Neural progenitor cell (in vitro differentiated cells): ENCODE data around the gene CDH12. TPM values are rescaled to one million over a fixed set of nuclear protein-coding genes. Genes with fewer than 3 reads are reported as not detected.
"Not testable (repeated sequence)": the region's sequence is repeated elsewhere in the genome, so short reads cannot be mapped to it uniquely, and the experiment has no call there.

Experiments used
- DNase-seq: peaks from one replicate; pipeline ENCODE4 v3.0.0-alpha.2; 2016; ENCODE audit warnings: low spot score
- H2AFZ ChIP-seq: fragments of 200-600 bp; sonication (generic); replicated peaks from 2 replicates; pipeline ENCODE4 v1.6.1; 2016; ENCODE audit warnings: antibody characterized with exemption
- H3F3A ChIP-seq: fragments of 200-600 bp; sonication (generic); 2 replicates; pipeline ENCODE4 v1.6.1; 2016; ENCODE audit warnings: antibody characterized with exemption, low read depth
- H3K27ac ChIP-seq: fragments of 200-600 bp; sonication (generic); 2 replicates; pipeline ENCODE4 v1.5.1; 2016; ENCODE audit warnings: mild to moderate bottlenecking
- H3K27me3 ChIP-seq: fragments of 200-600 bp; sonication (generic); 2 replicates; pipeline ENCODE4 v1.6.1; 2016; ENCODE audit warnings: mild to moderate bottlenecking, moderate library complexity
- H3K36me3 ChIP-seq: fragments of 200-600 bp; sonication (generic); 2 replicates; pipeline ENCODE4 v1.5.1; 2016
- H3K4me1 ChIP-seq: fragments of 200-600 bp; sonication (generic); 2 replicates; pipeline ENCODE4 v1.6.1; 2016; ENCODE audit warnings: mixed run types
- H3K4me2 ChIP-seq: fragments of 200-600 bp; sonication (generic); 2 replicates; pipeline ENCODE4 v1.6.1; 2016
- H3K4me3 ChIP-seq: fragments of 200-600 bp; sonication (generic); 2 replicates; pipeline ENCODE4 v1.5.1; 2016
- H3K79me2 ChIP-seq: fragments of 200-600 bp; sonication (generic); 2 replicates; pipeline ENCODE4 v1.6.1; 2016; ENCODE audit warnings: low read depth
- H3K9ac ChIP-seq: fragments of 200-600 bp; sonication (generic); 2 replicates; pipeline ENCODE4 v1.6.1; 2016
- H3K9me3 ChIP-seq: fragments of 200-600 bp; sonication (generic); 2 replicates; pipeline ENCODE4 v1.5.1; 2016; ENCODE audit warnings: low read depth
- H4K20me1 ChIP-seq: fragments of 200-600 bp; sonication (generic); 2 replicates; pipeline ENCODE4 v1.6.1; 2016; ENCODE audit warnings: low read depth
- H3K27ac Mint-ChIP-seq: 3 replicates; pipeline ENCODE4 v1.8.0; 2021; ENCODE audit warnings: mixed read lengths
- H3K27me3 Mint-ChIP-seq: 2 replicates; pipeline ENCODE4 v1.8.0; 2022; ENCODE audit warnings: low read depth, mild to moderate bottlenecking, inconsistent platforms, moderate library complexity, mixed read lengths; ENCODE audit not compliant: insufficient read depth
- H3K36me3 Mint-ChIP-seq: 3 replicates; pipeline ENCODE4 v1.8.0; 2021; ENCODE audit warnings: mixed read lengths
- H3K4me1 Mint-ChIP-seq: 3 replicates; pipeline ENCODE4 v1.8.0; 2021; ENCODE audit warnings: mixed read lengths
- H3K4me3 Mint-ChIP-seq: 3 replicates; pipeline ENCODE4 v1.8.0; 2021; ENCODE audit warnings: mild to moderate bottlenecking, moderate library complexity, mixed read lengths
- H3K9me3 Mint-ChIP-seq: 3 replicates; pipeline ENCODE4 v1.8.0; 2020; ENCODE audit warnings: mixed read lengths
- CTCF ChIP-seq: fragments of 200-600 bp; sonication (generic); IDR thresholded peaks from 2 replicates; pipeline ENCODE4 v1.5.1; 2017; ENCODE audit warnings: antibody characterized with exemption, mild to moderate bottlenecking
- EZH2 ChIP-seq: fragments of 200-600 bp; sonication (generic); IDR thresholded peaks from 2 replicates; pipeline ENCODE4 v1.6.1; 2017; ENCODE audit warnings: antibody characterized with exemption, mild to moderate bottlenecking, moderate library complexity
- EZH2phosphoT487 ChIP-seq: fragments of 200-600 bp; sonication (generic); IDR thresholded peaks from 2 replicates; pipeline ENCODE4 v1.6.1; 2017; ENCODE audit warnings: antibody characterized with exemption
- total RNA-seq: library from RNA; depleted of rRNA; stranded (reverse); fragments of >200 nt; gene quantifications from 2 replicates; pipeline ENCODE4 v1.2.3, GENCODE V29; 2015; ENCODE audit warnings: low replicate concordance

The CDH12 gene
- total RNA-seq, 1 donor from 2014 or later = not detected

- no peaks in the 10 kb centered on the region for H3K79me2 ChIP-seq
- H3K4me3 ChIP-seq = no peak overlapping the region
- no peak for DNase-seq
- Mint-ChIP-seq H3K27me3 (peaks cover under 1% of the 10 kb centered on the region), H3K27ac (no peak overlapping the region), H3K9me3 (no peaks in the 10 kb centered on the region), H3K36me3 (no peaks in the 10 kb centered on the region), H3K4me1 (no peaks in the 10 kb centered on the region), H3K4me3 (no peak overlapping the region)
- H3F3A ChIP-seq = no peaks in the 10 kb centered on the region
- no peak overlapping the region for H3K9ac ChIP-seq
- no peak overlapping the region for H3K4me2 ChIP-seq
- H2AFZ ChIP-seq = no peak overlapping the region
- H3K9me3 ChIP-seq = no peaks in the 10 kb centered on the region
- H3K27me3 ChIP-seq = no peaks in the 10 kb centered on the region
- no peaks in the 10 kb centered on the region for H4K20me1 ChIP-seq
- TF ChIP-seq EZH2 (no peak), CTCF (no peak), EZH2phosphoT487 (no peak)
- H3K36me3 ChIP-seq = no peaks in the 10 kb centered on the region
- H3K27ac ChIP-seq = no peak overlapping the region
- no peaks in the 10 kb centered on the region for H3K4me1 ChIP-seq
Observed at GRCh38 chr5:22776285-22776684, 76.9 kb downstream of the CDH12 start.

GRCh38 chr5:22774214-22774613 lies 78.9 kb downstream of the CDH12 start:
- H3K36me3 ChIP-seq, H3K4me3 Mint-ChIP-seq, H3K4me1 Mint-ChIP-seq, H4K20me1 ChIP-seq, H3K36me3 Mint-ChIP-seq, H3K27me3 Mint-ChIP-seq, DNase-seq, H2AFZ ChIP-seq, H3K4me2 ChIP-seq, H3K27me3 ChIP-seq, H3K4me3 ChIP-seq, H3K9ac ChIP-seq, H3K27ac ChIP-seq, H3K4me1 ChIP-seq, H3F3A ChIP-seq, H3K9me3 ChIP-seq, H3K27ac Mint-ChIP-seq, H3K9me3 Mint-ChIP-seq, H3K79me2 ChIP-seq: not testable (repeated sequence)

- Mint-ChIP-seq H3K27me3 (no peaks in the 10 kb centered on the region), H3K4me1 (no peaks in the 10 kb centered on the region), H3K36me3 (no peaks in the 10 kb centered on the region), H3K9me3 (no peaks in the 10 kb centered on the region), H3K4me3 (no peak overlapping the region), H3K27ac (no peak overlapping the region)
- Histone ChIP-seq H3K36me3 (no peaks in the 10 kb centered on the region), H3K27me3 (no peaks in the 10 kb centered on the region), H3F3A (no peaks in the 10 kb centered on the region), H2AFZ (no peak overlapping the region), H4K20me1 (no peaks in the 10 kb centered on the region), H3K27ac (no peak overlapping the region), H3K4me2 (no peak overlapping the region), H3K9ac (no peak overlapping the region), H3K79me2 (no peaks in the 10 kb centered on the region), H3K4me3 (no peak overlapping the region), H3K9me3 (no peaks in the 10 kb centered on the region), H3K4me1 (no peaks in the 10 kb centered on the region)
- TF ChIP-seq EZH2phosphoT487 = no peak
- TF ChIP-seq EZH2 = no peak
- no peak for TF ChIP-seq CTCF
- no peak for DNase-seq
Observed at GRCh38 chr5:22764736-22765135, 88.4 kb downstream of the CDH12 start.

GRCh38 chr5:22757776-22758175 lies 95.4 kb downstream of the CDH12 start:
- no peak overlapping the region for H3K9ac ChIP-seq
- no peaks in the 10 kb centered on the region for H4K20me1 ChIP-seq
- no peak overlapping the region for H2AFZ ChIP-seq
- H3K4me3 Mint-ChIP-seq = no peak overlapping the region
- TF ChIP-seq EZH2phosphoT487 (no peak), CTCF (no peak), EZH2 (no peak)
- no peak overlapping the region for H3K4me2 ChIP-seq
- H3K27ac ChIP-seq = no peak overlapping the region
- no peaks in the 10 kb centered on the region for H3K36me3 ChIP-seq
- no peaks in the 10 kb centered on the region for H3K9me3 Mint-ChIP-seq
- H3K27ac Mint-ChIP-seq = no peak overlapping the region
- peaks cover 4% of the 10 kb centered on the region for H3K4me1 Mint-ChIP-seq
- no peaks in the 10 kb centered on the region for H3K27me3 ChIP-seq
- no peaks in the 10 kb centered on the region for H3F3A ChIP-seq
- H3K36me3 Mint-ChIP-seq = no peaks in the 10 kb centered on the region
- H3K4me3 ChIP-seq = no peak overlapping the region
- no peaks in the 10 kb centered on the region for H3K9me3 ChIP-seq
- H3K4me1 ChIP-seq = no peaks in the 10 kb centered on the region
- no peaks in the 10 kb centered on the region for H3K27me3 Mint-ChIP-seq
- H3K79me2 ChIP-seq = no peaks in the 10 kb centered on the region
- DNase-seq = no peak
